K562 treated with DMSO at 1 percent for 48 hours (cell line): Measurements from ENCODE around the gene SLX1A. TPM values are rescaled to one million over a fixed set of nuclear protein-coding genes. Genes with fewer than 3 reads are reported as not detected.

Experiments used
- total RNA-seq: library from RNA; unstranded; fragments of 300-600 nt; gene quantifications from 2 replicates; pipeline ENCODE4 v1.2.3, GENCODE V29; 2022; ENCODE audit warnings: low replicate concordance; ENCODE audit errors: extremely low read depth

Gene SLX1A
- total RNA-seq: not detected in 2 replicates

DNA sequence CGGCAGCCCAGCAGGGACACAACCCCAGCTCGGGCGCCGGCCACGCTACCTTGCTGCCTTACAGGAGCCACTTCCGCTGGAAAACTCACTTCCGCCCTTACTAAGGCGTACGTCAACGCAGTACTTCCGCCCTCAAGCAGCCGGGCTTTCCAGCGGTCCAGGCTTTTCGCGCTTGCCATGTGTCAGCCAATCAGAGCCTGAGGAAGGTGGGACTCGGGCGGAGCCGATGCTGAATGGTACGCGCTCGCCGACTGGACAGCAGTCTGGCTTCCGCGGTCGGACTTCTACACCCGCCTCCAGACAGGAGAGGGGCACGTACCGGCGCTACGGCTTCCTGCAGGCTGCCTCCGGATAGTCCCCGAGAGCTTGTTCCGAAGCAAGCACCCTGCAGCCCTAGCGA is at the start of gene SLX1A, which contains the start of gene BOLA2B:
Gene SLX1A, plus strand, starts transcription at position 261 of the 400 bp plus-strand sequence. CDS start 210 bp downstream, outside the sequence.
Gene BOLA2B, minus strand, starts transcription at position 52 of the 400 bp plus-strand sequence. CDS start 71 bp downstream, outside the sequence.

GRCh38 chr16:30183233-30184095 is 10.2 kb upstream of the SLX1A start, which contains the start of gene CORO1A:
TSS of gene CORO1A (plus strand) at chr16:30183602. CDS start at chr16:30185210, 1,608 bp downstream.

DNA sequence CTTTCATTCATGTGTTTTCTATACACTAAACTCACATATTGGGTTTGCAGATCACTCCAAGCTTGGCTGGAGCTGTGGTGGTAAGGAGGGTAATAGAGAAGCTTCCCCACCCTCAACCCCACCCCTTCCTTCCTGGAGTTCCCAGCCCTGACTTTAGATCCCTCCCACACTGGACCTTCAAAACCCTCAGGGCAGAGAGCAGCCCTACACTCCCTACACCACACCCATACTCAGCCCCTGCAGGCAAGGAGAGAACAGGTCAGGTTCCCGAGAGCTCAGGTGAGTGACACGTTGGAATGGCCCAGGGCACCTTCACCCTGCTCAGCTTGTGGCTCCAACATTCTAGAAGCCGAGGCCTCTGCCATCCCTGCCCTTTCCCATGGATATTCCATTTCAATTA is 5.4 kb downstream of the SLX1A start, which contains the start of gene SULT1A3:
Gene SULT1A3, plus strand, starts transcription at position 207 of the 400 bp plus-strand sequence. CDS start 1,474 bp downstream, outside the sequence.

Other genes starting within 250 kb of the SLX1A start
- not detected in 2 replicates for gene TMEM219, start 231.8 kb upstream of the SLX1A start, total RNA-seq
- not detected in 2 replicates for gene TAOK2, start 220.0 kb upstream of the SLX1A start, total RNA-seq
- not detected in 2 replicates for gene HIRIP3, start 198.3 kb upstream of the SLX1A start, total RNA-seq
- not detected in 2 replicates for gene INO80E, start 197.6 kb upstream of the SLX1A start, total RNA-seq
- gene DOC2A, start 182.8 kb upstream of the SLX1A start, total RNA-seq: not detected in 2 replicates
- not detected in 2 replicates for gene C16orf92, start 170.7 kb upstream of the SLX1A start, total RNA-seq
- gene TLCD3B, start 162.6 kb upstream of the SLX1A start, total RNA-seq: not detected in 2 replicates
- gene ALDOA, start 128.1 kb upstream of the SLX1A start, total RNA-seq: 2,195 and 3,246 TPM in 2 replicates
- not detected in 2 replicates for gene PPP4C, start 117.9 kb upstream of the SLX1A start, total RNA-seq
- not detected in 2 replicates for gene TBX6, start 102.0 kb upstream of the SLX1A start, total RNA-seq
- not detected in 2 replicates for gene YPEL3, start 97.7 kb upstream of the SLX1A start, total RNA-seq
- gene GDPD3, start 80.3 kb upstream of the SLX1A start, total RNA-seq: not detected in 2 replicates
- gene MAPK3, start 70.7 kb upstream of the SLX1A start, total RNA-seq: not detected in 2 replicates
- gene CORO1A, start 10.3 kb upstream of the SLX1A start, total RNA-seq: not detected in 2 replicates
- not detected in 2 replicates for gene BOLA2B, start 209 bp upstream of the SLX1A start, total RNA-seq
- not detected in 2 replicates for gene SULT1A3, start 5.4 kb downstream of the SLX1A start, total RNA-seq
- gene NPIPB13, start 54.6 kb downstream of the SLX1A start, total RNA-seq: not detected in 2 replicates
- gene CD2BP2, start 161.4 kb downstream of the SLX1A start, total RNA-seq: not detected in 2 replicates
- not detected in 2 replicates for gene TBC1D10B, start 176.6 kb downstream of the SLX1A start, total RNA-seq
- gene MYL11, start 180.9 kb downstream of the SLX1A start, total RNA-seq: not detected in 2 replicates
- gene SEPTIN1, start 188.7 kb downstream of the SLX1A start, total RNA-seq: not detected in 2 replicates
- not detected in 2 replicates for gene ZNF48, start 201.5 kb downstream of the SLX1A start, total RNA-seq
- not detected in 2 replicates for gene ZNF771, start 213.7 kb downstream of the SLX1A start, total RNA-seq
- not detected in 2 replicates for gene DCTPP1, start 236.2 kb downstream of the SLX1A start, total RNA-seq